K562 (cell line): ENCODE results near the gene WNT2.

Source experiments
- DDX20 ChIP-seq: fragments of 450-650 bp; IDR thresholded peaks from 2 replicates; pipeline ENCODE4 v1.6.1; 2016; ENCODE audit warnings: missing genetic modification characterization, low read depth, mild to moderate bottlenecking, missing compliant biosample characterization, moderate library complexity
- MYNN ChIP-seq, 2 experiments: sonication (generic); formaldehyde crosslinking in 1 of 2; IDR thresholded peaks; 2 replicates each; pipeline versions ENCODE4 v1.5.0 to v1.6.1; 2016 to 2020; ENCODE audit warnings: antibody characterized with exemption in 1 of 2, missing genetic modification reagents in 1 of 2
- TAF1 ChIP-seq: IDR thresholded peaks from 2 replicates; pipeline ENCODE4 v1.6.1; 2011; ENCODE audit warnings: mild to moderate bottlenecking, low read length, moderate library complexity; ENCODE audit not compliant: insufficient read depth, control insufficient read depth, severe bottlenecking; ENCODE audit errors: extremely low read depth

- no peak for TF ChIP-seq DDX20 (tag)
- no peak for TF ChIP-seq TAF1
- TF ChIP-seq MYNN (IDR thresholded peaks at IDR 0.05) = no peak
- no peak for TF ChIP-seq MYNN (CRISPR knock-in tag; IDR thresholded peaks at IDR 0.05)
Observed at GRCh38 chr7:117250801-117251200, 72.1 kb downstream of the WNT2 start.
